SK-N-SH (cell line): ENCODE measurements around the gene HARS1.
"Not testable (repeated sequence)": the region's sequence is repeated elsewhere in the genome, so short reads cannot be mapped to it uniquely, and the experiment has no call there.

Source experiments
- EP300 ChIP-seq, 2 experiments: IDR thresholded peaks; 2 replicates each; pipeline versions ENCODE4 v1.4.0 to v1.6.1; 2012; ENCODE audit warnings: borderline replicate concordance in 1 of 2, low read depth in 1 of 2, low read length in 1 of 2
- GATA2 ChIP-seq: sonication (generic); formaldehyde crosslinking; IDR thresholded peaks from 2 replicates; pipeline ENCODE4 v1.5.0; 2020; ENCODE audit warnings: mild to moderate bottlenecking, missing genetic modification reagents
- JUND ChIP-seq: IDR thresholded peaks from 2 replicates; pipeline ENCODE4 v1.4.0; 2012
- MXI1 ChIP-seq: IDR thresholded peaks from 2 replicates; pipeline ENCODE4 v1.6.1; 2012; ENCODE audit warnings: mild to moderate bottlenecking, low read depth, low read length, improper control_type of control experiment
- POLR2AphosphoS5 ChIP-seq: IDR thresholded peaks from 2 replicates; pipeline ENCODE4 v1.6.1; 2012; ENCODE audit warnings: low read depth, low read length
- RAD21 ChIP-seq: IDR thresholded peaks from 2 replicates; pipeline ENCODE4 v1.6.1; 2012; ENCODE audit warnings: mild to moderate bottlenecking, low read length
- RXRA ChIP-seq: IDR thresholded peaks from 2 replicates; pipeline ENCODE4 v1.4.0; 2012; ENCODE audit warnings: low read depth, mild to moderate bottlenecking, borderline replicate concordance
- SMC3 ChIP-seq: IDR thresholded peaks from 2 replicates; pipeline ENCODE4 v1.6.1; 2012; ENCODE audit warnings: low read depth, low read length, improper control_type of control experiment
- TEAD4 ChIP-seq: IDR thresholded peaks from 2 replicates; pipeline ENCODE4 v1.4.0; 2012; ENCODE audit warnings: mild to moderate bottlenecking, borderline replicate concordance; ENCODE audit not compliant: insufficient read depth
- TF ChIP-seq, protein P1 (sequence below): fragments of 200-600 bp; sonication (generic); IDR thresholded peaks from 2 replicates; pipeline ENCODE4 v1.6.1; 2017; ENCODE audit warnings: antibody characterized with exemption, mild to moderate bottlenecking, moderate library complexity

DNA sequence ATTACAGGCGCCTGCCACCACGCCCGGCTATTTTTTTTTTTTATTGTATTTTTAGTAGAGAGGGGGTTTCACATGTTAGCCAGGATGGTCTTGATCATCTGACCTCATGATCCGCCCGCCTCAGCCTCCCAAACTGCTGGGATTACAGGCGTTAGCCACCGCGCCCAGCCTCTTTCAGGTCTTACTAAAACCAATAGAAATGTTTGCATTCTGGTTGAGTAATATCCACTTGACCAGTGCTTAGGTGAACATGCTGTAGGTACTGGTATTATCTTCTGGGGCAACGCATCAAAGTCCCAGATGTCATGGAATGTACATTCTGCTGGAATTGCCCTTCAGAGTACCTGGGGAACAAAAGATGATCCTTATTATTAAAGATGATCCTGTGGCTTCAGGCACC lies 17.6 kb upstream of the HARS1 start:
- not testable (repeated sequence) for TF ChIP-seq JUND; SMC3; RXRA; EP300 (IDR thresholded peaks at IDR 0.05; ENCODE audit: borderline replicate concordance in 1 of 2, low read depth in 1 of 2, low read length in 1 of 2); RAD21; TEAD4; POLR2AphosphoS5; GATA2 (CRISPR knock-in tag); MXI1
- TF ChIP-seq, protein P1, sequence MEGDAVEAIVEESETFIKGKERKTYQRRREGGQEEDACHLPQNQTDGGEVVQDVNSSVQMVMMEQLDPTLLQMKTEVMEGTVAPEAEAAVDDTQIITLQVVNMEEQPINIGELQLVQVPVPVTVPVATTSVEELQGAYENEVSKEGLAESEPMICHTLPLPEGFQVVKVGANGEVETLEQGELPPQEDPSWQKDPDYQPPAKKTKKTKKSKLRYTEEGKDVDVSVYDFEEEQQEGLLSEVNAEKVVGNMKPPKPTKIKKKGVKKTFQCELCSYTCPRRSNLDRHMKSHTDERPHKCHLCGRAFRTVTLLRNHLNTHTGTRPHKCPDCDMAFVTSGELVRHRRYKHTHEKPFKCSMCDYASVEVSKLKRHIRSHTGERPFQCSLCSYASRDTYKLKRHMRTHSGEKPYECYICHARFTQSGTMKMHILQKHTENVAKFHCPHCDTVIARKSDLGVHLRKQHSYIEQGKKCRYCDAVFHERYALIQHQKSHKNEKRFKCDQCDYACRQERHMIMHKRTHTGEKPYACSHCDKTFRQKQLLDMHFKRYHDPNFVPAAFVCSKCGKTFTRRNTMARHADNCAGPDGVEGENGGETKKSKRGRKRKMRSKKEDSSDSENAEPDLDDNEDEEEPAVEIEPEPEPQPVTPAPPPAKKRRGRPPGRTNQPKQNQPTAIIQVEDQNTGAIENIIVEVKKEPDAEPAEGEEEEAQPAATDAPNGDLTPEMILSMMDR = not testable (repeated sequence)
